T-helper 1 cell treated with Interleukin-12 subunit alpha and Interleukin-12 subunit beta and Interleukin-4 antibody, amounts not matched to agents 30 ng/mL and 1 ng/mL, for 36 hours (primary cell): ENCODE results near the gene LOXHD1. TPM values are rescaled to one million over a fixed set of nuclear protein-coding genes. Genes with fewer than 3 reads are reported as not detected.

Experiments used
- intact Hi-C: fragments of 100-400 bp; cut with micrococcal nuclease; formaldehyde crosslinking; loops from one replicate; pipeline ENCODE4 v1.15.1; 2024
- total RNA-seq: library from RNA; stranded (reverse); gene quantifications from 2 replicates; pipeline ENCODE4 v1.2.3, GENCODE V29; 2022

The LOXHD1 gene
- total RNA-seq, 1 donor from 2014 or later: not detected

- intact Hi-C loops: no loop called here
These were observed 81.2 kb downstream of the LOXHD1 start for GRCh38 chr18:46575851-46576250.

- intact Hi-C loops: no loop called here
These were observed 82.3 kb downstream of the LOXHD1 start for GRCh38 chr18:46574743-46575115.

- intact Hi-C loops: no loop called here
These were observed 82.8 kb downstream of the LOXHD1 start for GRCh38 chr18:46574000-46574742.

- intact Hi-C loops: no loop called here
These were observed 83.9 kb downstream of the LOXHD1 start for GRCh38 chr18:46573156-46573555.

- intact Hi-C loops: no loop called here
These were observed 85.3 kb downstream of the LOXHD1 start for GRCh38 chr18:46571756-46572155.

- intact Hi-C loops: no loop called here
These were observed 86.4 kb downstream of the LOXHD1 start for GRCh38 chr18:46570666-46571065.

GRCh38 chr18:46570134-46570533 lies 86.9 kb downstream of the LOXHD1 start:
- intact Hi-C loops: no loop called here

- intact Hi-C loops: no loop called here
These were observed 87.8 kb downstream of the LOXHD1 start for GRCh38 chr18:46569211-46569610.

GRCh38 chr18:46567196-46567595 lies 89.8 kb downstream of the LOXHD1 start:
- intact Hi-C loops: no loop called here

GRCh38 chr18:46566111-46566510 lies 90.9 kb downstream of the LOXHD1 start:
- intact Hi-C loops: no loop called here

GRCh38 chr18:46565256-46565655 lies 91.8 kb downstream of the LOXHD1 start:
- intact Hi-C loops: no loop called here

GRCh38 chr18:46563317-46563716 lies 93.7 kb downstream of the LOXHD1 start:
- intact Hi-C loops: no loop called here

- intact Hi-C loops: no loop called here
These were observed 94.3 kb downstream of the LOXHD1 start for GRCh38 chr18:46562674-46563192.

- intact Hi-C loops: no loop called here
These were observed 96.4 kb downstream of the LOXHD1 start for GRCh38 chr18:46560671-46561045.

GRCh38 chr18:46559946-46560670 lies 96.9 kb downstream of the LOXHD1 start:
- intact Hi-C loops: no loop called here

GRCh38 chr18:46559296-46559695 lies 97.7 kb downstream of the LOXHD1 start:
- intact Hi-C loops: no loop called here

GRCh38 chr18:46556590-46557206 lies 100.3 kb downstream of the LOXHD1 start:
- intact Hi-C loops: no loop called here

- intact Hi-C loops: loop anchor here (1.0 kb wide), 1 partner anchor 103 kb away; no protein-coding TSS in a partner anchor
These were observed 101.3 kb downstream of the LOXHD1 start for GRCh38 chr18:46555724-46556123.

GRCh38 chr18:46555213-46555612 lies 101.8 kb downstream of the LOXHD1 start:
- intact Hi-C loops: loop anchor here (1.0 kb wide), 1 partner anchor 103 kb away; no protein-coding TSS in a partner anchor

- intact Hi-C loops: loop anchor here (1.0 kb wide), 1 partner anchor 104 kb away; no protein-coding TSS in a partner anchor
These were observed 102.5 kb downstream of the LOXHD1 start for GRCh38 chr18:46554406-46555080.

- intact Hi-C loops: no loop called here
These were observed 106.4 kb downstream of the LOXHD1 start for GRCh38 chr18:46550609-46551008.
